Stimulated activated CD8-positive, alpha-beta memory T cell treated with anti-CD3 and anti-CD28 coated beads, Interleukin-15, amount 100 ng/mL, for 24 hours (primary cell): ENCODE results near the gene TYRO3.

Experiments used
- DNase-seq: peaks from one replicate; pipeline ENCODE4 v3.0.0-alpha.2; 2020; ENCODE audit warnings: low read depth

The TYRO3 gene

DNA sequence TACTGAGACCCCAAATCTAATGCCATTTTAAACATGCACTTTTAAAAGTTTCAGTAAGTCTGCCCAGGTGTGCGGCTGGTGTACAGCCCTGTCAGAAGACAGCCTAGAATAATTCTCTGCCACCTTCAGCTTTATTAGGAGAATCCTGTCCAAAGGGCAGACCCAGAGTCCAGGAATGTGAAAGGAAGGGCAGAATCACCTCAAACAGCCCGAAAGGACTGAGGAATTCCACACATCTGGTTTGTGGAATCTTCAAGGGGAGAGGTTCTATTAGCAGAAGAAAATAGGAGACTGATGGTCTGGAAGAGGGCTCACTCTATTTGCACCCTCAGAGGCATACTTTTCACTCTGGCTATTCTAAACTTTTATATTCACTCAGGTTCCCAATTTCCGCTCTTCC is 46.6 kb downstream of the TYRO3 start:
- DNase-seq = no peak

DNA sequence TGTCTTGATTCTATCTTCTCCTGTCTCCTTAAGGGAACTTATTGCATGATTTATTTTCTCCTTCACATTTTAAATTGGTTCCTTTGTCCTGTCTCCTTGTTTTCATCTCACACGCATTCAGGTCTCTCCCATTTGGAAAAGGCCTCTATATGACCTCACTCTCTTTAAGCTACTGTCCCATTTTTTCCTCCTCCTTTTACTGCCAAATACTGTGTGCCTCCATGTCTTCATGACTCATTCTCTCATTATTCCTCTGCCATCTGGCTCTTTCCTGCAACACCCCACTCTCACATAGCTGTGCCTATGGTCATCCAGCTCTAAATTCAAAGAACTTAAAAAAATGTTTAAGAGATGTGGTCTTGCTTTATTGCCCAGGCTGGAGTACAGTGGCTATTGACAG is 48.0 kb downstream of the TYRO3 start:
- DNase-seq = no peak

DNA sequence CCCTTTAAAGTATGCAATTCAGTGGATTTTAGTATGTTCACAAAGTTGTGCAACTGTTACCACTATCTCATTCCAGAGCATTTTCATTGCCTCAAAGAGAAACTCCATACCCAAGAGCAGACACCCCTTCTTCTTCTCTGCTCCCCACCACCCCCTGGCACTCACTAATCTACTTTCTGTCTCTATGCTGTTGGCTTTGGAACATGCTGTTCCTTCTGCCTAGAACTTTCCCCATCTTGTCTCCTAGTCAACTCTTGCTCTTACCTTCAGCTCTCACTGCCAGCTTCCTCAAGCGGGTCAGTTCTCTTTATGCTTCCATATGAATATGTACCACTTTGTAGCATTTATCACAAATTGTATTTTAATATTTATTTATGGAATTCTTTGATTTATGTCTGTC is 50.1 kb downstream of the TYRO3 start:
- DNase-seq = no peak

DNA sequence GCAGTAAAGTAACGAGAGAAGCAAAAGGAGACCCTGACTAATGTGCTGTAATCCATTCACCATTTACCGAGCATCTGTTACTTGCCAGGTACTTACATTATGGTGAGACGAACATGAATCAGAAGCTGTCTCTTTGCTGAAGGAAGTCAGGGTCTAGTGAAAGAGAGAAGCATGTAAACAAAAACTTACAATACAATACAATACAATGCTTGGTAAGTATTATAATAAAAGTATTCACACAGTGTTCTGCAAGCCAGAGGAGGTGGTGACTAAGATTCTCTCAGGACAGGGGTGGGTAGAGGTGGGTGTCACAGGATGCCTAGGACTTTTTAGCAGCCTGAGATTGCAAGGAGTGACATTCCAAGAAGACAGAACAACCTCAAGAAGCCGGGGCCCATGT is 51.0 kb downstream of the TYRO3 start:
- DNase-seq = no peak

DNA sequence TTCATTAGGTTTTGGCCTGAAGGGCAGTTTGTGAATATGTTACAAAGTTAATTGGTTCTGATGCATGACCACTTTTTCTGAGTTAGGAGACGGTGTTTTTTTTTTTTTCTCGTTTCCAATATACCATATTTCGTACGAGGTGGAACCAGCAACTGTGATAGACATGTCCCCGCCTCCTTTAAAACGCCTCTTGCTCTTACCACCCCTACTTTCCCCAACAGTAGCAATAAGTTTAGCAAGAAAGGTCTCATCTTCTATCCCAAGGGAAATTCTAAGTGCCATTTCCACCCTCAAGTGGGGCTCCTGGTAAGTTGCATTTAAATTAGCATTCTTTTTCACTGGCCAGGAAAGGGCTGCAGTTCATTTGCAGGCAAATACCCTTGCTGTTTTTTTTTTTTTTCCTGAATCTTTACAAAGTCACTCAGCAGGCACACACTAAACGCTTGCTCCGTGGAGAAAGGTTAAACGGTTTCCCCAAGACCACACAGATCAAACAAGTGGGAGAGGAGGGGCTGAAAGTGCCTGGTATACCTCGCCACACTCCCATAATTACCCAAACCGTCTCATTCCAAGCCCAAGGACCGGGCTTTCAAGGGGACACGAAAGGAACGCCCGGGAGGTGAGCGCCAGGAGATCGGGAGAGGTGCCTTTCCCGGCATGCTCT is 61.7 kb downstream of the TYRO3 start:
- DNase-seq = no peak

DNA sequence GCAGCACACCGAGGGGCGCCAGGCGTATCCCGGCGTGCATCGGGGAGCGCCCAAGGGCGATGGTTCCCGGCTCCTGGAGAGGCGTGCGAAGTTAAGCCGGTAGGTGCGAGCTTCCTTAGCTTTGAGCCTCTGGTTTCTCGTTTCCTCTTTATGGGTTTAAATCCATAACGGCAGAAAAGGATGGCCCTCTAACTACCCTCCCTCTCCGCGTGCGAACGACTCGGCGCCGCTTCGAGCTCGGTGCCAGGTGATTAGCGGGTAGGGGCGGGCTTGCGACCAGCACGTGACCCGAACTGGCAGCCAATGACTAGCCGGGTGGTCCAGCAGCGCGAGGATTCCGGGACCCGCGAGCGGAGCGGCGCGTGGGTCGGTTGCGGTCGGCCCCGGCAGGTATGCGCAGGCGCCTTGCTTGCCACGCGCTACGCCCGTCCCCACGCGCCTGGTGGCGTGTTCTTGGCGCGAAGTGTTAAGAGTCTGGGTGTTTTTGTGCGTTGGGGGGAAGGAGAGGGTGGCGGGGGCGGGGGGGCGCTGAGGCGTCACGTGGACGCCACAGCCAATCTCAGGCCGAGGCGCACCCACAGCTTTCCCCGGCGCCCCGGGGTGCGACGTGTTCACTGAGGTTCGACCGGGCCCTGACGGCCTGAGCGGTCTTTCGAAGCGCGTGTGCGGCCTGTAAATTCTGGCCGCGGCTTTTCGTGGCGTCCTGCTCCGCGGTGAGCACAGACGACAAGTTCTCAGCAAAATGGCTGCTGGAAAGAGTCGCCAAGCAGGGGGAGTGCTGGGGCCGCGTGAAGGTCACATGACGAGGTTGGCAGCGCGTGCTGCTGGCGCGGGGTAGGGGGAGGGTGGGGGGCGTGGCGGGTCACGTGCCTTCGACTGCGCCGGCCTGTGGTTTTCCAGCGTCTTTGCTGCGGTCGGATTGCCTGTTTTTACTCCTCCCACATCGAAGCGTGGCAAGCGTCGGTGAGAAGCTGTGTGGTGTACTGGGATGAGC is 62.5 kb downstream of the TYRO3 start:
- peak; percentile 47 for DNase-seq

DNA sequence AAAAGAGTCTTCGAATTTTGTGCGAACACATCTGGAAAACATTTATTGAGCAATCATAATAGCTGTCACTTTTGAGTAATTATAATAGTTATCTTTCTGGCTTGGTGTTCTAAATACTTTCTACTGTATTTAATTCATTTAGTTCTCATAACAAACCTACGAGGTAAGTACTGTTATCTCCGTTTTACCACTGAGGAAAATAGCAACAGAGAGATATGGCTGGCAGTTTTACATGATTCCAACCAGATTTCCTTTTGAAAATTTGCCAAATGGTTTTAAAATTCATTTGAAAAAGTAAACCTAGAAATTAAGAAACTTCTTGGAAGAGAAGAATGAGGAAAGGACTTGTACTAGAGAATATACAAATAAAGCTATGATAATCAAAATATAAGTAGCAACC is 63.9 kb downstream of the TYRO3 start:
- no peak for DNase-seq

DNA sequence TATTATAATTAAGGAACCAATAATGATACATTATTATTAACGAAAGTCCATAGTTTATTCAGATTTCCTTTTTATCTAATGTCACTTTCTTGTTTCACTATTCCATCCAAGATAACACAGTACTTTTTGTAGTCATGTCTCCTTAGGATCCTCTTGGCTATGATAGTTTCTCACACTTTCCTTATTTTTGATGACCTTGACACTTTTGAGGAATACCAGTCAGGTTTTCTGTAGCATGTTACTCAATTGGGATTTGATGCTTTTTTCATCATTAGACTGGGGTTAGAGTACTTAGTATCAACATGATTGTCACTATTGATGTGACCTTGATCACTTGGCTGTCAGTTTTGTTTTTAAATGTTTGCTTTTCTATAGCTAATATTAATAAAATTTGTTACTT is 68.2 kb downstream of the TYRO3 start:
- DNase-seq = no peak

DNA sequence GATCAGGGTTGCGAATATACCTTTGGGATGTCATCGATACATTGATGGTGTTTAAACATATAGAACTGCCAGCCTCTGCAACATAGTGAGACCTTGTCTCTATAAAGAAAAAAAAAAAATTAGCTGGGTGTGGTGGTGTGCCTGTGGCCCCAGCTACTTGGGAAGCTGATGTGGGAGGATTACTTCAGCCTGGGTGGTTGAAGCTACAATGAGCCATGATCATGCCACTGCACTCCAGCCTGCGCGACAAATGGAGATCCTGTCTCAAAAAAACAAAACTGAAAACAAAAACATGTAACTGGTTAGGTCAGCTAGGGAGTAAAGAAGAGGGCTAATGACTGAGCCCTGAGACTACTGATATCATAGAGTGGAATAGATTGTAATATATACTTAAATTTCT is 70.5 kb downstream of the TYRO3 start:
- no peak for DNase-seq

DNA sequence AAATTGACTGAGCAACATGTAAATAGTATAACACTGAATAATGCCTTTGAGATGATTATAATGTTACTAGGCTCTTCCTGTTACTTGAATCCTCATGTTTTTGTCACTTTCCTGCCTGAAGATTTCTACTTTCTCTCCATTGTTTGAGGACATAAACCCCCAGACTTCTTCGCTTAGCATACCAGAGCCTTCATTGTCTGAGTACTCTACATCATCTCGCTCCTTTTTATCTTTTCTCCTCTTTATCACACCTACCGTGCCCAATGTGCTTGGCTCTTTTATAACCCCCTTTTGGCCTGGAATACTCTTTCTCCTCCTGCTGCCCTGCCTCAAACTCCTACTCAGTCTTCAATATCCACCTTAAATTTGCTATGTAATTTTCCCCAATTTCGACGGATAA is 70.9 kb downstream of the TYRO3 start:
- DNase-seq = no peak

DNA sequence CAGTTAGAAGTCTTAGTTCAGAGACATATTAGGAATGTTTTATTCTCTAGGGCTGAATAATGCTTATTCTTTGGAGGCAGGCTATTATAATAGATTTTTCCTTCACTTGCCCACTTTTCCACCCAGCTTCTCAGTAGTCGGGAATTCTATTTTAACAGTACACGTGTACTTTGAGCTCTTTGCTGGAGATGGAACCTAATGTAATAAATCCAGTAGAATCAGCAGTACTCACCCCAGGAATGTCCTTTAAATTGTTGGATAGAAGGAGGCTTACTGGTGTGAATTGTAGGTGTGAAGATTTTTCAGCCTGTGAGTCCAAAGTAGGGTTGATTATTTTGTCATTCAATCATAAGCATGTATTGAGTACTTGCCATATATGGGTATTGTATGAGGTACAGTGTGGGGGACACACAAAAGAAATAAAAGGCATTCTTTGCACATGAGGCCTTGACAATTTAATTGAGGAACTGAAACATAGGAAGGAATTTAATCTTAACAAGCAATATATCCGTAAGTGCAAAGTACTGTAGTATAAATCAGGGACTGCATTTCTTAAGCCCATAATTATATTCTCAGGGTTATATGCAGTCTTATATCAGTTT is 71.7 kb downstream of the TYRO3 start:
- no peak for DNase-seq

DNA sequence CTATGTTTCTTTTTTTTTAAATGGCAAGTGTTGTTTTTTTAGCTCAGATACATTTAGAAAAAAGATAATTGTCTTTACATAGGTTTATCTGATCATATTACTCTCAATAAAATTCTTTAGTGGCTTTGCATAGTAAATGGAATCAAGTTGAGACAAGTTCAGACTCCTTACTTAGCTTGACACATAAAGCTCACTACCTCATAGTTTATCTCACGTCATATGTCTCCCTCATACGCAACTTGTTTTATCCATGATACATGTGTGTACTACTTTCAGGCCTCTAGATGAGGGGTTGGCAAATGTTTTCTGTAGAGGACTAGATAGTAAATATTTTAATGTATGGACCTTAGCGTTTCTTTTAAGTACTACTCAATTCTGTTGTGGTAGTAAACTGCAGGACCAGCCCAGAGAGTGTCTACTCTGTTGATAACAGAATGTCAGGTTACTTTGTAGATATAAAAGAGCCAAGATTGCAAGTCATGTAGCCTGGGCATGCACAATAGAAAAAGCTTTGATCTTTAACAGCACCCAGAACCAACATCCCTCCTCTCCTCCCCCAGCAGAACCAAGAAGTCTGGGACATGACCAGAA is 73.0 kb downstream of the TYRO3 start:
- no peak for DNase-seq
